ENCODE data around the gene SNX24.
"Not testable (repeated sequence)": the region's sequence is repeated elsewhere in the genome, so short reads cannot be mapped to it uniquely, and the experiment has no call there.

DNA sequence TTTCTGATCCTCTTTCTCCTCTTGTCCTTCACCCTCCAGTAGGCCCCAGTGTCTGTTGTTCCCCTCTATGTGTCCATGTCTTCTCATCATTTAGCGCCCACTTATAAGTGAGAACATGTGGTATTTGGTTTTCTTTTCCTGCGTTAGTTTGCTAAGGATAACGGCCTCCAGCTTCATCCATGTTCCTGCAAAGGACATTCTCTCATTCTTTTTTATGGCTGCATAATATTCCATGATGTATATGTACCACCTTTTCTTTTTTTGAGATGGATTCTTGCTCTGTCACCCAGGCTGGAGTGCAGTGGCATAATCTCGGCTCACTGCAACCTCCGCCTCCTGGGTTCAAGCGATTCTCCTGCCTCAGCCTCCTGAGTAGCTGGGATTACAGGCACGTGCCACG, 12.1 kb downstream of the SNX24 start:
- TF ChIP-seq, protein P1, sequence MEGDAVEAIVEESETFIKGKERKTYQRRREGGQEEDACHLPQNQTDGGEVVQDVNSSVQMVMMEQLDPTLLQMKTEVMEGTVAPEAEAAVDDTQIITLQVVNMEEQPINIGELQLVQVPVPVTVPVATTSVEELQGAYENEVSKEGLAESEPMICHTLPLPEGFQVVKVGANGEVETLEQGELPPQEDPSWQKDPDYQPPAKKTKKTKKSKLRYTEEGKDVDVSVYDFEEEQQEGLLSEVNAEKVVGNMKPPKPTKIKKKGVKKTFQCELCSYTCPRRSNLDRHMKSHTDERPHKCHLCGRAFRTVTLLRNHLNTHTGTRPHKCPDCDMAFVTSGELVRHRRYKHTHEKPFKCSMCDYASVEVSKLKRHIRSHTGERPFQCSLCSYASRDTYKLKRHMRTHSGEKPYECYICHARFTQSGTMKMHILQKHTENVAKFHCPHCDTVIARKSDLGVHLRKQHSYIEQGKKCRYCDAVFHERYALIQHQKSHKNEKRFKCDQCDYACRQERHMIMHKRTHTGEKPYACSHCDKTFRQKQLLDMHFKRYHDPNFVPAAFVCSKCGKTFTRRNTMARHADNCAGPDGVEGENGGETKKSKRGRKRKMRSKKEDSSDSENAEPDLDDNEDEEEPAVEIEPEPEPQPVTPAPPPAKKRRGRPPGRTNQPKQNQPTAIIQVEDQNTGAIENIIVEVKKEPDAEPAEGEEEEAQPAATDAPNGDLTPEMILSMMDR (conservative IDR thresholded peaks at IDR 0.05 in 1 of 2, IDR thresholded peaks at IDR 0.05 in 1 of 2; ENCODE audit: low read depth in 1 of 2, low read length in 2 of 2): not testable (repeated sequence)
- TF ChIP-seq EZH2 (IDR thresholded peaks at IDR 0.05; ENCODE audit: low read length, missing control alignments): not testable (repeated sequence)
